PFSK-1 (cell line): Measurements from ENCODE around the gene SYT11.
A peak's percentile ranks its signal among the peaks of the same experiment; 100 is the strongest.

Experiments used
- FOXP2 ChIP-seq: optimal IDR thresholded peaks from 2 replicates; pipeline ENCODE3; 2011; ENCODE audit warnings: borderline replicate concordance, control low read depth, inconsistent platforms; ENCODE audit not compliant: insufficient read depth; ENCODE audit errors: extremely low read length, extremely low read depth
- POLR2AphosphoS5 ChIP-seq: IDR thresholded peaks from 2 replicates; pipeline ENCODE4 v1.6.1; 2012; ENCODE audit warnings: low read depth, mild to moderate bottlenecking, control low read depth, low read length, moderate library complexity
- SIN3A ChIP-seq: IDR thresholded peaks from 2 replicates; pipeline ENCODE4 v1.6.1; 2012; ENCODE audit warnings: mild to moderate bottlenecking, low read length, moderate library complexity, borderline replicate concordance; ENCODE audit not compliant: insufficient read depth
- TAF1 ChIP-seq: IDR thresholded peaks from 2 replicates; pipeline ENCODE4 v1.6.1; 2012; ENCODE audit warnings: low read length, control low read depth, borderline replicate concordance; ENCODE audit not compliant: insufficient read depth
- TF ChIP-seq, protein P1 (sequence below), 2 experiments: IDR thresholded peaks; 2 replicates each; pipeline versions ENCODE4 v1.6.1 to v1.8.0; 2011 to 2012; ENCODE audit warnings: low read depth in 2 of 2, low read length in 2 of 2, control low read depth in 1 of 2, inconsistent platforms in 1 of 2, mild to moderate bottlenecking in 1 of 2, moderate library complexity in 1 of 2; ENCODE audit not compliant: insufficient read depth in 1 of 2

The SYT11 gene

GRCh38 chr1:155912056-155912536, 52.7 kb downstream of the SYT11 start:
- TF ChIP-seq POLR2AphosphoS5 (peak; percentile 54; the same call in 1 of the 2 replicates), FOXP2 (no peak), TAF1 (no peak), SIN3A (peak; percentile 24; the same call in 1 of the 2 replicates)
- TF ChIP-seq, protein P1, sequence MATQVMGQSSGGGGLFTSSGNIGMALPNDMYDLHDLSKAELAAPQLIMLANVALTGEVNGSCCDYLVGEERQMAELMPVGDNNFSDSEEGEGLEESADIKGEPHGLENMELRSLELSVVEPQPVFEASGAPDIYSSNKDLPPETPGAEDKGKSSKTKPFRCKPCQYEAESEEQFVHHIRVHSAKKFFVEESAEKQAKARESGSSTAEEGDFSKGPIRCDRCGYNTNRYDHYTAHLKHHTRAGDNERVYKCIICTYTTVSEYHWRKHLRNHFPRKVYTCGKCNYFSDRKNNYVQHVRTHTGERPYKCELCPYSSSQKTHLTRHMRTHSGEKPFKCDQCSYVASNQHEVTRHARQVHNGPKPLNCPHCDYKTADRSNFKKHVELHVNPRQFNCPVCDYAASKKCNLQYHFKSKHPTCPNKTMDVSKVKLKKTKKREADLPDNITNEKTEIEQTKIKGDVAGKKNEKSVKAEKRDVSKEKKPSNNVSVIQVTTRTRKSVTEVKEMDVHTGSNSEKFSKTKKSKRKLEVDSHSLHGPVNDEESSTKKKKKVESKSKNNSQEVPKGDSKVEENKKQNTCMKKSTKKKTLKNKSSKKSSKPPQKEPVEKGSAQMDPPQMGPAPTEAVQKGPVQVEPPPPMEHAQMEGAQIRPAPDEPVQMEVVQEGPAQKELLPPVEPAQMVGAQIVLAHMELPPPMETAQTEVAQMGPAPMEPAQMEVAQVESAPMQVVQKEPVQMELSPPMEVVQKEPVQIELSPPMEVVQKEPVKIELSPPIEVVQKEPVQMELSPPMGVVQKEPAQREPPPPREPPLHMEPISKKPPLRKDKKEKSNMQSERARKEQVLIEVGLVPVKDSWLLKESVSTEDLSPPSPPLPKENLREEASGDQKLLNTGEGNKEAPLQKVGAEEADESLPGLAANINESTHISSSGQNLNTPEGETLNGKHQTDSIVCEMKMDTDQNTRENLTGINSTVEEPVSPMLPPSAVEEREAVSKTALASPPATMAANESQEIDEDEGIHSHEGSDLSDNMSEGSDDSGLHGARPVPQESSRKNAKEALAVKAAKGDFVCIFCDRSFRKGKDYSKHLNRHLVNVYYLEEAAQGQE (IDR thresholded peaks at IDR 0.05; ENCODE audit: insufficient read depth in 1 of 2, low read depth in 2 of 2, low read length in 2 of 2): no peak

DNA sequence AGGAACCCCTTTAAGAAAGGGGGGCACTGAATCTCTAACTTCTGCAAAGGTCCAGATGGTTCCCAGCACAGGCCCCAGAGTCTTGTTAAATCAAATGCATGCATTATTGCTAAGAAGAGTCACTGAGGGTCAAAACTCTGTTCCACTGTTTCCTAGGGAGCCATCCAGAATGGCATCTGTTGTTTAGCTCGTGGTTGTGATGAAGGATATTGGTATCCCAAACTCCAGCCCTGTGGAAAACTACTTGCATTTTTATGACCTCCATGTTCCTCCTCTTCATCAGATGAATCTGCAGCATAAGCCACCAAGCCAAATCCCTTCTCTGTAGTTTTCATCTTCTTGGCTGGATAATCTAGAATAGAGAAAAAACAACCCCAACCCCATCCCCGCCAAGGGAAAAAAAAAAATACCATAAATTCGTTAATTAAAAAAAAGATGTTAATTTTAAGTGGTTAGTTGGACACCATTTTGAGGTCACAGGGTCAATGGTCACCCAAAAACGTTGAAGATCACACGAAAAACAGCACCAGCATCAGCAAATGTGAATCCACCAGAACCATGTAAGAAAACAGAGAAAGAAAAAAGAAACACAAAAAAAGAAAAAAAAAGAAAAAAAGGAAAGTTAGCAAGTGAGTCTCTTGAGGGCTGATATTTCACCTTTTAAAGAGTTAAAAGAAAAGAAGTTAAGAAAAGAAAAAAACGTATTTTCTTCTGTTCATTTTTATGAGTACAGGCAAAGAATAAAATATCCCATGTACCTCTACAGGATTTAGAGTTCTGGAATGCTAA, 54.8 kb downstream of the SYT11 start:
- TF ChIP-seq TAF1 (no peak), SIN3A (no peak), FOXP2 (no peak), POLR2AphosphoS5 (no peak)
- TF ChIP-seq, protein P1 (IDR thresholded peaks at IDR 0.05; ENCODE audit: insufficient read depth in 1 of 2, low read depth in 2 of 2, low read length in 2 of 2): no peak

- TF ChIP-seq POLR2AphosphoS5 (no peak), FOXP2 (no peak), TAF1 (no peak), SIN3A (no peak)
- TF ChIP-seq, protein P1 (IDR thresholded peaks at IDR 0.05; ENCODE audit: insufficient read depth in 1 of 2, low read depth in 2 of 2, low read length in 2 of 2): no peak
Measured at GRCh38 chr1:155918660-155919059, 59.3 kb downstream of the SYT11 start.

- TF ChIP-seq TAF1: no peak
- TF ChIP-seq SIN3A: no peak
- TF ChIP-seq FOXP2: no peak
- no peak for TF ChIP-seq POLR2AphosphoS5
- TF ChIP-seq, protein P1 (IDR thresholded peaks at IDR 0.05; ENCODE audit: insufficient read depth in 1 of 2, low read depth in 2 of 2, low read length in 2 of 2): no peak
Measured at GRCh38 chr1:155919801-155920200, 60.4 kb downstream of the SYT11 start.
